ENCODE data around the gene KIF13A. TPM values are rescaled to one million over a fixed set of nuclear protein-coding genes. Genes with fewer than 3 reads are reported as not detected.

KIF13A gene
- total RNA-seq, 1 donor from 2014 or later, result 28.9 TPM

- Histone ChIP-seq H3K9me3 (no peaks in the 10 kb centered on the region), H3K36me3 (no peaks in the 10 kb centered on the region), H3K4me1 (peaks cover 17 to 62% of the 10 kb centered on the region in 2 donors), H3K4me3 (peak overlapping the region in 1 of 2 donors; percentile 9), H3K27me3 (no peaks in the 10 kb centered on the region), H3K27ac (peak overlapping the region; percentile 84 to 89)
- intact Hi-C loops (cut with DNase I), result loop anchor here (5.0 kb wide), 2 partner anchors 33 to 77 kb away; no protein-coding TSS in a partner anchor
- DNase-seq (ENCODE audit: low spot score in 2 of 2), result no peak
- TF ChIP-seq CTCF (IDR thresholded peaks at IDR 0.05), result no peak
Observed at GRCh38 chr6:17965397-17965796, 22.0 kb downstream of the KIF13A start.

GRCh38 chr6:17964633-17965032, 22.8 kb downstream of the KIF13A start:
- Histone ChIP-seq H3K27ac (peak overlapping the region; percentile 84 to 89), H3K4me3 (no peak overlapping the region), H3K9me3 (no peaks in the 10 kb centered on the region), H3K27me3 (no peaks in the 10 kb centered on the region), H3K36me3 (no peaks in the 10 kb centered on the region), H3K4me1 (peaks cover 17 to 60% of the 10 kb centered on the region in 2 donors)
- TF ChIP-seq CTCF (IDR thresholded peaks at IDR 0.05), result no peak
- DNase-seq (ENCODE audit: low spot score in 2 of 2), result no peak
- intact Hi-C loops (cut with DNase I), result loop anchor here (5.0 kb wide), 2 partner anchors 32 to 78 kb away; no protein-coding TSS in a partner anchor

- peak overlapping the region in 1 of 2 donors; percentile 24 for H3K4me3 ChIP-seq
- no peaks in the 10 kb centered on the region for H3K36me3 ChIP-seq
- H3K27me3 ChIP-seq, result no peaks in the 10 kb centered on the region
- peak overlapping the region; percentile 84 to 89 for H3K27ac ChIP-seq
- no peak for TF ChIP-seq CTCF (IDR thresholded peaks at IDR 0.05)
- DNase-seq (ENCODE audit: low spot score in 2 of 2), result no peak
- intact Hi-C loops (cut with DNase I), result no loop called here
- no peaks in the 10 kb centered on the region for H3K9me3 ChIP-seq
- H3K4me1 ChIP-seq, result peaks cover 21 to 73% of the 10 kb centered on the region in 2 donors
Observed at GRCh38 chr6:17962436-17963031, 24.9 kb downstream of the KIF13A start.

GRCh38 chr6:17959302-17959701, 28.1 kb downstream of the KIF13A start:
- no peak for TF ChIP-seq CTCF (IDR thresholded peaks at IDR 0.05)
- H3K27ac ChIP-seq, result peak overlapping the region; percentile 62 to 89
- no peak for DNase-seq (ENCODE audit: low spot score in 2 of 2)
- intact Hi-C loops (cut with DNase I), result loop anchor here (10.0 kb wide), 1 partner anchor 1745 kb away; no protein-coding TSS in a partner anchor
- no peaks in the 10 kb centered on the region for H3K36me3 ChIP-seq
- no peaks in the 10 kb centered on the region for H3K27me3 ChIP-seq
- no peaks in the 10 kb centered on the region for H3K9me3 ChIP-seq
- H3K4me1 ChIP-seq, result peaks cover 15 to 62% of the 10 kb centered on the region in 2 donors
- H3K4me3 ChIP-seq, result no peak overlapping the region

- H3K9me3 ChIP-seq, result no peaks in the 10 kb centered on the region
- peak overlapping the region; percentile 61 to 89 for H3K27ac ChIP-seq
- no peak for DNase-seq (ENCODE audit: low spot score in 2 of 2)
- H3K4me1 ChIP-seq, result peaks cover 9 to 49% of the 10 kb centered on the region in 2 donors
- TF ChIP-seq CTCF (IDR thresholded peaks at IDR 0.05), result no peak
- no peak overlapping the region for H3K4me3 ChIP-seq
- no peaks in the 10 kb centered on the region for H3K27me3 ChIP-seq
- no peaks in the 10 kb centered on the region for H3K36me3 ChIP-seq
- intact Hi-C loops (cut with DNase I), result loop anchor here (1.0 to 10.0 kb wide), 2 partner anchors 11 to 1743 kb away; no protein-coding TSS in a partner anchor
Observed at GRCh38 chr6:17957904-17958620, 29.4 kb downstream of the KIF13A start.
